Stimulated activated naive B cell treated with anti-CD40 and anti-IgM and Interleukin-4, amounts not matched to agents 10 μg/mL and 1 μg/mL and 100 μg/mL, for 72 hours (primary cell): Measurements from ENCODE around the gene KPNA6.
"Not testable (repeated sequence)": the region's sequence is repeated elsewhere in the genome, so short reads cannot be mapped to it uniquely, and the experiment has no call there.

ENCODE experiments used
- ATAC-seq, 2 donors: fragments of 150-1000 bp; cut with Tn5 transposase; replicated peaks; 2 replicates each; pipeline ENCODE4 v1.10.0; 2021; ENCODE audit warnings: moderate library complexity in 1 of 2
- DNase-seq: peaks from one replicate; pipeline ENCODE4 v3.0.0; 2021
- H3K27ac Mint-ChIP-seq: one replicate; pipeline ENCODE4 v1.8.0; 2022; ENCODE audit warnings: mild to moderate bottlenecking, mixed read lengths
- H3K27me3 Mint-ChIP-seq, 2 donors: one replicate each; pipeline ENCODE4 v1.8.0; 2022; ENCODE audit warnings: mixed read lengths in 2 of 2
- H3K36me3 Mint-ChIP-seq, 2 donors: one replicate each; pipeline ENCODE4 v1.8.0; 2022; ENCODE audit warnings: mixed read lengths in 2 of 2, mild to moderate bottlenecking in 1 of 2
- H3K4me1 Mint-ChIP-seq, 2 donors: one replicate each; pipeline ENCODE4 v1.8.0; 2022; ENCODE audit warnings: mixed read lengths in 2 of 2, mild to moderate bottlenecking in 1 of 2
- H3K4me3 Mint-ChIP-seq, 2 donors: one replicate each; pipeline ENCODE4 v1.8.0; 2022; ENCODE audit warnings: mild to moderate bottlenecking in 2 of 2, mixed read lengths in 2 of 2, moderate library complexity in 1 of 2
- H3K9me3 Mint-ChIP-seq, 2 donors: one replicate each; pipeline ENCODE4 v1.8.0; 2022; ENCODE audit warnings: mixed read lengths in 2 of 2, mild to moderate bottlenecking in 1 of 2

KPNA6 gene

GRCh38 chr1:32113436-32113835, 5.6 kb downstream of the KPNA6 start:
- not testable (repeated sequence) for H3K9me3 Mint-ChIP-seq, DNase-seq, H3K27me3 Mint-ChIP-seq, H3K27ac Mint-ChIP-seq, H3K4me3 Mint-ChIP-seq, ATAC-seq
- peaks cover 38 to 67% of the 10 kb centered on the region in 2 donors for H3K4me1 Mint-ChIP-seq
- peaks cover 9 to 20% of the 10 kb centered on the region in 2 donors for H3K36me3 Mint-ChIP-seq

- H3K4me1 Mint-ChIP-seq = peaks cover 35 to 60% of the 10 kb centered on the region in 2 donors
- no peak overlapping the region for H3K4me3 Mint-ChIP-seq
- no peaks in the 10 kb centered on the region for H3K27me3 Mint-ChIP-seq
- DNase-seq = no peak
- no peaks in the 10 kb centered on the region for H3K9me3 Mint-ChIP-seq
- H3K36me3 Mint-ChIP-seq = peaks cover 9 to 18% of the 10 kb centered on the region in 2 donors
- no peak for ATAC-seq
- no peak overlapping the region for H3K27ac Mint-ChIP-seq
Observed at GRCh38 chr1:32114420-32114819, 6.6 kb downstream of the KPNA6 start.

DNA sequence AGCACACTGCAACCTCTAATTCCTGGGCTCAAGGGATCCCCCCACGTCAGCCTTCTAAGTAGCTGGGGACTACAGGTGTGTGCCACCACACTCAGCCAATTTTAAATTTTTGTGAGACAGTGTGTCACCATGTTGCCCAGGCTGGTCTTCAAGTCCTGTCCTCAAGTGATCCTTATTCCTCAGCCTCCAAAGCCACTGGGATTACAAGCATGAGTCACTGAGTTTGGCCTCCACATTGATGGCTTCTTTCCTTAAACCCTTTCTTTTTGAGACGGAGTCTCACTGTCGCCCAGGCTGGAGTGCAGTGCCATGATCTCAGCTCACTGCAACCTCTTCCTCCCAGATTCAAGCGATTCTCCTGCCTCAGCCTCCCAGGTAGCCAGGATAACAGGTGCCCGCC, 7.6 kb downstream of the KPNA6 start:
- Mint-ChIP-seq H3K27ac (peak overlapping the region; percentile 3), H3K4me3 (no peak overlapping the region), H3K36me3 (peaks cover 8 to 16% of the 10 kb centered on the region in 2 donors), H3K9me3 (no peaks in the 10 kb centered on the region), H3K4me1 (peaks cover 30 to 51% of the 10 kb centered on the region in 2 donors), H3K27me3 (no peaks in the 10 kb centered on the region)
- no peak for DNase-seq
- ATAC-seq = no peak

GRCh38 chr1:32116531-32116930, 8.7 kb downstream of the KPNA6 start:
- Mint-ChIP-seq H3K27me3 (no peaks in the 10 kb centered on the region), H3K4me1 (peaks cover 32 to 51% of the 10 kb centered on the region in 2 donors), H3K9me3 (peaks cover 2 to 3% of the 10 kb centered on the region in 2 donors), H3K36me3 (peaks cover 13 to 25% of the 10 kb centered on the region in 2 donors), H3K27ac (peak overlapping the region; percentile 37), H3K4me3 (no peak overlapping the region)
- DNase-seq (no peak), ATAC-seq (no peak)

DNA sequence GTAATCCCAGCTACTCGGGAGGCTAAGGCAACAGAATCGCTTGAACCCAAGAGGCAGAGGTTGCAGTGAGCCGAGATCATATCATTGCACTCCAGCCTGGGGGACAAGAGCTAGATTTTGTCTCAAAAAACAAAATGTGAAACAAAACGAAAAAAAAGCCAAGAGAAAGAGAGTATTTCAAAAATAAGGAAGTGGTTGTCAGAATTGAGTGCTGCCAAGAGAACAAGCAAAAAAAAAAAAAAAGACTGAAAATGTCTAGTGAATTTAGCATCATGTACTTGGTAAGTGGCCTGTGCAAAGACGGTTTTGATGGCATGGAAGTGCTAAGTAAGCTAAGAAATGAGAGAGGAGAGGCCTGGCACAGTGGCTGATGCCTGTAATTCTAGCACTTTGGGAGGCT, 14.3 kb downstream of the KPNA6 start:
- Mint-ChIP-seq H3K36me3 (peaks cover 13 to 23% of the 10 kb centered on the region in 2 donors), H3K4me3 (peak overlapping the region; percentile 57 to 58), H3K27me3 (no peaks in the 10 kb centered on the region), H3K4me1 (peaks cover 30 to 55% of the 10 kb centered on the region in 2 donors), H3K27ac (peak overlapping the region; percentile 47), H3K9me3 (peaks cover 2 to 3% of the 10 kb centered on the region in 2 donors)
- DNase-seq = no peak
- peak; percentile 54 to 61 for ATAC-seq

GRCh38 chr1:32123361-32123760, 15.5 kb downstream of the KPNA6 start:
- not testable (repeated sequence) for H3K4me3 Mint-ChIP-seq, H3K9me3 Mint-ChIP-seq, ATAC-seq, H3K27ac Mint-ChIP-seq, DNase-seq, H3K27me3 Mint-ChIP-seq
- Mint-ChIP-seq H3K36me3 (peaks cover 10 to 30% of the 10 kb centered on the region in 2 donors), H3K4me1 (peaks cover 32 to 59% of the 10 kb centered on the region in 2 donors)

DNA sequence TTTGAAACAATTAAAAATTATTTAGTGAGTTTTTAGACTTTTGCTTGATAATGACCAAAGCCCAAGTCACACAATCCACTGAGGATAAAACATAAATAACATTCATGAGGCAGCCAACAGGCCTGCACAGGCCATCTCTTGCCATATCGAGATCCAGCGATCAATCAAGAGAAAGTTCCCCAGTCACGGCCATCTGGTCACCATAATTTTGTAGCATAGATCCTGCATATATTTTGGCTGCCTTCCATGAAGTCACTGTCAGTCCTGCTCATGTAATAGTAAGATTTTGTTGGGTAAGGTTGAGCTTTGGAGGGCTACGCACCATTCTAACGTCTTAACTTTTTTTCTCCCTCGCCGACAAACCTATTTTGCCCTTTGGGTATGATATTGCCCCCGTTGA, 17.5 kb downstream of the KPNA6 start:
- no peak overlapping the region for H3K27ac Mint-ChIP-seq
- peaks cover 2 to 3% of the 10 kb centered on the region in 2 donors for H3K9me3 Mint-ChIP-seq
- ATAC-seq = no peak
- H3K27me3 Mint-ChIP-seq = no peaks in the 10 kb centered on the region
- no peak for DNase-seq
- H3K36me3 Mint-ChIP-seq = peaks cover 13 to 34% of the 10 kb centered on the region in 2 donors
- H3K4me1 Mint-ChIP-seq = peaks cover 38 to 68% of the 10 kb centered on the region in 2 donors
- H3K4me3 Mint-ChIP-seq = no peak overlapping the region

DNA sequence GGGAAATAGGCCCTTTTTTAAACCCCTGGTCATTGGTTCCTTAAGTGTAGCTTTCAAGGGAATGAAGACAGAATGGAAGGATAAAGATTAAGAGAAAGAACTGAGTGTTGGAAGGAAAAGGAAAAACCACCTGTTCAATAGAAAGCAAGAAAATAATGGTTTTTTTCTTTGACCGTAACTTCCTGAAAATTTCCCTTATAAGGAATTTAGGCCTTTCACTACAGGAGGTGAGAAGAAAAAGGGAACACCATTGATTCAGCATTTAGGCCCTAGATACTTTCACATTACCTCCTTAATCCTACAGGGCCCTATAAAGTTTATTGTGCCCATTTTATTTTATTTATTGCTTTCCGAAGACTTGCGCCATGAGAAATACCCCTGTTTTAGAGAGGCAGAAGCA, 18.9 kb downstream of the KPNA6 start:
- H3K4me1 Mint-ChIP-seq = peaks cover 31 to 55% of the 10 kb centered on the region in 2 donors
- H3K4me3 Mint-ChIP-seq = no peak overlapping the region
- peaks cover 7 to 25% of the 10 kb centered on the region in 2 donors for H3K36me3 Mint-ChIP-seq
- DNase-seq = no peak
- H3K9me3 Mint-ChIP-seq = no peaks in the 10 kb centered on the region
- H3K27ac Mint-ChIP-seq = no peak overlapping the region
- no peaks in the 10 kb centered on the region for H3K27me3 Mint-ChIP-seq
- no peak for ATAC-seq

GRCh38 chr1:32127409-32128198, 19.7 kb downstream of the KPNA6 start:
- ATAC-seq (no peak), DNase-seq (no peak)
- H3K27ac Mint-ChIP-seq = peak overlapping the region; percentile 75
- H3K36me3 Mint-ChIP-seq = peaks cover 7 to 20% of the 10 kb centered on the region in 2 donors
- no peak overlapping the region for H3K4me3 Mint-ChIP-seq
- no peaks in the 10 kb centered on the region for H3K9me3 Mint-ChIP-seq
- peaks cover 25 to 46% of the 10 kb centered on the region in 2 donors for H3K4me1 Mint-ChIP-seq
- H3K27me3 Mint-ChIP-seq = no peaks in the 10 kb centered on the region

DNA sequence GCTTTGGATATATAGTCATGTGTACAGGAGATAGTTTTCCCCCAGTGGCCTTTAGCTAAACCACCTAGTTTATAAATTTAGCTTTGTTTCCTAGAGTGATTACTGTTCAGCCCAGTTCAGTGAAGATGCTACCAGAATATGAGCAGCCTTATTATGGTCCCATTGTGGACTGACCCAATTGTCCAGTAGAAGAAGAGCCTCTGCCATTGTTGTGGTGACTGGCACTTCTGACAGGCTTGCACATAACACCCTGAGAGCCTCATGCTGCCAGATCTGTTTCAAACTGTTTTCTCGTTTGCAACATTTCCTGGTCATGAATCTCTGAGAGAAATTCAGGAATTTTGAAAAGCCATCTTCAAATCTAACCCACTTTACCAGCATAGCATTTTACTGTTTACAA, 20.6 kb downstream of the KPNA6 start:
- DNase-seq (no peak), ATAC-seq (no peak)
- H3K9me3 Mint-ChIP-seq = no peaks in the 10 kb centered on the region
- H3K36me3 Mint-ChIP-seq = peaks cover 9 to 17% of the 10 kb centered on the region in 2 donors
- H3K27me3 Mint-ChIP-seq = no peaks in the 10 kb centered on the region
- H3K4me3 Mint-ChIP-seq = no peak overlapping the region
- H3K27ac Mint-ChIP-seq = no peak overlapping the region
- H3K4me1 Mint-ChIP-seq = peaks cover 23 to 43% of the 10 kb centered on the region in 2 donors

GRCh38 chr1:32128964-32129363, 21.1 kb downstream of the KPNA6 start:
- DNase-seq (no peak), ATAC-seq (no peak)
- Mint-ChIP-seq H3K36me3 (peaks cover 9 to 16% of the 10 kb centered on the region in 2 donors), H3K27ac (no peak overlapping the region), H3K27me3 (no peaks in the 10 kb centered on the region), H3K4me1 (peaks cover 23 to 42% of the 10 kb centered on the region in 2 donors), H3K4me3 (no peak overlapping the region), H3K9me3 (no peaks in the 10 kb centered on the region)

GRCh38 chr1:32133950-32134280, 26.1 kb downstream of the KPNA6 start:
- ATAC-seq, DNase-seq, H3K4me3 Mint-ChIP-seq, H3K9me3 Mint-ChIP-seq, H3K27me3 Mint-ChIP-seq, H3K27ac Mint-ChIP-seq: not testable (repeated sequence)
- H3K4me1 Mint-ChIP-seq = peaks cover 16 to 44% of the 10 kb centered on the region in 2 donors
- H3K36me3 Mint-ChIP-seq = peaks cover 20 to 27% of the 10 kb centered on the region in 2 donors

- H3K27ac Mint-ChIP-seq = no peak overlapping the region
- no peak for DNase-seq
- peaks cover 25 to 62% of the 10 kb centered on the region in 2 donors for H3K4me1 Mint-ChIP-seq
- H3K36me3 Mint-ChIP-seq = peaks cover 18 to 36% of the 10 kb centered on the region in 2 donors
- H3K27me3 Mint-ChIP-seq = no peaks in the 10 kb centered on the region
- H3K4me3 Mint-ChIP-seq = no peak overlapping the region
- no peak for ATAC-seq
- H3K9me3 Mint-ChIP-seq = no peaks in the 10 kb centered on the region
Observed at GRCh38 chr1:32137111-32137510, 29.3 kb downstream of the KPNA6 start.

DNA sequence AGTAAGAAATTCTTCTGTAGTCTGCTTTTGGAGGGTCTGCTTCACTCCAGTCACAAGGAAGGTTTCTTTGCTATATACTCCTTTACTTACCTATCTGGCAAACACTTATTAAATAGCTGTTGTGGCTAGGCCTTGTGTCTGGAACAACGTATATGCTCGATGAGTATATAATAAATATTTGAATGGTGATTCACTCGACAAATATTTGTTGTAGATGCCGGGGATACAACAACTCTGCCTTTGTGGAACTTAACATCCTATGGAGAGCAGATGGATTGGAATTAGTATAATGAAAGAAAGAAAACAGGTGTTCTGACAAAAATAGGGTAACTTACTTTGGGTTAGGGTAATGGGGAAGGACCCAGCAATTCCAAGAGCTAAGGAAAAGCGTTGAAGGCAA, 31.1 kb downstream of the KPNA6 start:
- no peaks in the 10 kb centered on the region for H3K27me3 Mint-ChIP-seq

More for the DNA sequence above, 31.1 kb downstream of the KPNA6 start:
- no peak for ATAC-seq
- Mint-ChIP-seq H3K4me1 (peaks cover 29 to 59% of the 10 kb centered on the region in 2 donors), H3K36me3 (peaks cover 17 to 40% of the 10 kb centered on the region in 2 donors), H3K27ac (peak overlapping the region; percentile 44), H3K4me3 (no peak overlapping the region), H3K9me3 (no peaks in the 10 kb centered on the region)
- no peak for DNase-seq
